Stimulated activated naive CD8-positive, alpha-beta T cell treated with anti-CD3 and anti-CD28 coated beads, Interleukin-15, amount 100 ng/mL, for 72 hours (primary cell): ENCODE data around the gene SIRT3.
A peak's percentile ranks its signal among the peaks of the same experiment; 100 is the strongest.

Experiments
- ATAC-seq: fragments of 150-1000 bp; cut with Tn5 transposase; 2 replicates; pipeline ENCODE4 v1.10.0; 2021; ENCODE audit warnings: mild to moderate bottlenecking, moderate library complexity
- DNase-seq, 2 donors: peaks; one replicate each; pipeline ENCODE4 v3.0.0; 2021 to 2022
- H3K27ac Mint-ChIP-seq, 2 donors: one replicate each; pipeline ENCODE4 v1.8.0; 2022; ENCODE audit warnings: mild to moderate bottlenecking in 2 of 2, mixed read lengths in 2 of 2, moderate library complexity in 2 of 2
- H3K27me3 Mint-ChIP-seq: one replicate; pipeline ENCODE4 v1.8.0; 2022; ENCODE audit warnings: mixed read lengths
- H3K4me1 Mint-ChIP-seq: one replicate; pipeline ENCODE4 v1.8.0; 2022; ENCODE audit warnings: mild to moderate bottlenecking, mixed read lengths
- H3K4me3 Mint-ChIP-seq, 2 donors: one replicate each; pipeline ENCODE4 v1.8.0; 2022; ENCODE audit warnings: mild to moderate bottlenecking in 2 of 2, mixed read lengths in 2 of 2, moderate library complexity in 1 of 2
- H3K9me3 Mint-ChIP-seq, 2 donors: one replicate each; pipeline ENCODE4 v1.8.0; 2022; ENCODE audit warnings: mixed read lengths in 2 of 2

Gene SIRT3

GRCh38 chr11:216081-216974 lies 19.8 kb downstream of the SIRT3 start:
- Mint-ChIP-seq H3K27ac (no peak overlapping the region), H3K27me3 (no peaks in the 10 kb centered on the region), H3K9me3 (no peaks in the 10 kb centered on the region), H3K4me3 (no peak overlapping the region), H3K4me1 (peaks cover 23% of the 10 kb centered on the region)
- no peak for DNase-seq
- ATAC-seq: no peak

- ATAC-seq: no peak
- Mint-ChIP-seq H3K27ac (peak overlapping the region in 1 of 2 donors; percentile 38), H3K4me1 (peaks cover 31% of the 10 kb centered on the region), H3K9me3 (no peaks in the 10 kb centered on the region), H3K4me3 (no peak overlapping the region), H3K27me3 (no peaks in the 10 kb centered on the region)
- no peak for DNase-seq
Measured at GRCh38 chr11:215581-216037, 20.5 kb downstream of the SIRT3 start.

- no peak overlapping the region for H3K4me3 Mint-ChIP-seq
- ATAC-seq: no peak
- peaks cover 46% of the 10 kb centered on the region for H3K4me1 Mint-ChIP-seq
- no peaks in the 10 kb centered on the region for H3K9me3 Mint-ChIP-seq
- no peaks in the 10 kb centered on the region for H3K27me3 Mint-ChIP-seq
- DNase-seq: no peak
- no peak overlapping the region for H3K27ac Mint-ChIP-seq
Measured at GRCh38 chr11:214083-214482, 22.1 kb downstream of the SIRT3 start.

- no peaks in the 10 kb centered on the region for H3K27me3 Mint-ChIP-seq
Measured at GRCh38 chr11:213111-213510, 23.0 kb downstream of the SIRT3 start.

GRCh38 chr11:212150-213100 lies 23.7 kb downstream of the SIRT3 start:
- no peaks in the 10 kb centered on the region for H3K27me3 Mint-ChIP-seq
- peaks cover 45% of the 10 kb centered on the region for H3K4me1 Mint-ChIP-seq
- H3K27ac Mint-ChIP-seq: peak overlapping the region in 1 of 2 donors; percentile 40
- H3K9me3 Mint-ChIP-seq: no peaks in the 10 kb centered on the region
- no peak overlapping the region for H3K4me3 Mint-ChIP-seq
- ATAC-seq (no peak), DNase-seq (no peak)

More at GRCh38 chr11:213111-213510, 23.0 kb downstream of the SIRT3 start:
- H3K9me3 Mint-ChIP-seq: no peaks in the 10 kb centered on the region
- peak overlapping the region in 1 of 2 donors; percentile 45 for H3K27ac Mint-ChIP-seq
- no peak for ATAC-seq
- peaks cover 51% of the 10 kb centered on the region for H3K4me1 Mint-ChIP-seq
- no peak overlapping the region for H3K4me3 Mint-ChIP-seq
- DNase-seq: no peak

- Mint-ChIP-seq H3K27ac (peak overlapping the region; percentile 40 to 80), H3K9me3 (no peaks in the 10 kb centered on the region)
- DNase-seq: no peak
Measured at GRCh38 chr11:211741-212140, 24.4 kb downstream of the SIRT3 start.

GRCh38 chr11:211295-211694 lies 24.8 kb downstream of the SIRT3 start:
- Mint-ChIP-seq H3K4me1 (peaks cover 41% of the 10 kb centered on the region), H3K27ac (peak overlapping the region in 1 of 2 donors; percentile 80), H3K4me3 (no peak overlapping the region), H3K9me3 (no peaks in the 10 kb centered on the region), H3K27me3 (no peaks in the 10 kb centered on the region)
- no peak for ATAC-seq
- no peak for DNase-seq

More at GRCh38 chr11:211741-212140, 24.4 kb downstream of the SIRT3 start:
- ATAC-seq: no peak
- Mint-ChIP-seq H3K27me3 (no peaks in the 10 kb centered on the region), H3K4me1 (peaks cover 40% of the 10 kb centered on the region), H3K4me3 (no peak overlapping the region)

- peak overlapping the region in 1 of 2 donors; percentile 25 for H3K27ac Mint-ChIP-seq
- ATAC-seq: no peak
- H3K27me3 Mint-ChIP-seq: no peaks in the 10 kb centered on the region
- no peaks in the 10 kb centered on the region for H3K9me3 Mint-ChIP-seq
- H3K4me1 Mint-ChIP-seq: peaks cover 46% of the 10 kb centered on the region
- H3K4me3 Mint-ChIP-seq: peak overlapping the region; percentile 26 to 91
- no peak for DNase-seq
Measured at GRCh38 chr11:210803-211180, 25.4 kb downstream of the SIRT3 start.

- H3K4me3 Mint-ChIP-seq: peak overlapping the region; percentile 91 to 94
Measured at GRCh38 chr11:210122-210802, 25.9 kb downstream of the SIRT3 start.

GRCh38 chr11:209275-210121 lies 26.6 kb downstream of the SIRT3 start:
- H3K27ac Mint-ChIP-seq: peak overlapping the region; percentile 94 to 95
- no peaks in the 10 kb centered on the region for H3K9me3 Mint-ChIP-seq
- no peaks in the 10 kb centered on the region for H3K27me3 Mint-ChIP-seq
- DNase-seq: no peak
- peak overlapping the region; percentile 91 to 94 for H3K4me3 Mint-ChIP-seq
- no peak for ATAC-seq
- peaks cover 59% of the 10 kb centered on the region for H3K4me1 Mint-ChIP-seq

More at GRCh38 chr11:210122-210802, 25.9 kb downstream of the SIRT3 start:
- Mint-ChIP-seq H3K4me1 (peaks cover 51% of the 10 kb centered on the region), H3K9me3 (no peaks in the 10 kb centered on the region), H3K27me3 (no peaks in the 10 kb centered on the region), H3K27ac (peak overlapping the region; percentile 52 to 71)
- ATAC-seq: no peak
- DNase-seq: no peak

GRCh38 chr11:208917-209260 lies 27.3 kb downstream of the SIRT3 start:
- Mint-ChIP-seq H3K4me3 (peak overlapping the region; percentile 91 to 94), H3K27me3 (no peaks in the 10 kb centered on the region), H3K9me3 (no peaks in the 10 kb centered on the region), H3K4me1 (peaks cover 65% of the 10 kb centered on the region), H3K27ac (peak overlapping the region; percentile 94 to 95)
- DNase-seq: no peak
- peak; percentile 10 for ATAC-seq

- peak overlapping the region; percentile 94 to 97 for H3K27ac Mint-ChIP-seq
- H3K4me1 Mint-ChIP-seq: peaks cover 69% of the 10 kb centered on the region
- ATAC-seq: peak; percentile 76
- no peaks in the 10 kb centered on the region for H3K27me3 Mint-ChIP-seq
- DNase-seq: peak; percentile 84 to 85
- H3K4me3 Mint-ChIP-seq: peak overlapping the region; percentile 91 to 94
- H3K9me3 Mint-ChIP-seq: no peaks in the 10 kb centered on the region
Measured at GRCh38 chr11:208181-208916, 27.8 kb downstream of the SIRT3 start.

GRCh38 chr11:207863-208180 lies 28.3 kb downstream of the SIRT3 start:
- no peak for DNase-seq
- no peaks in the 10 kb centered on the region for H3K27me3 Mint-ChIP-seq
- ATAC-seq: peak; percentile 36
- H3K4me1 Mint-ChIP-seq: peaks cover 69% of the 10 kb centered on the region
- H3K27ac Mint-ChIP-seq: peak overlapping the region; percentile 94 to 97
- peak overlapping the region; percentile 91 to 94 for H3K4me3 Mint-ChIP-seq
- H3K9me3 Mint-ChIP-seq: no peaks in the 10 kb centered on the region
